H9 (cell line): Measurements from ENCODE around the gene TMC2. TPM values are rescaled to one million over a fixed set of nuclear protein-coding genes. Genes with fewer than 3 reads are reported as not detected.

Source experiments
- DNase-seq: peaks from one replicate; pipeline ENCODE4 v3.0.0-alpha.2; 2017
- H2AFZ ChIP-seq: one replicate; pipeline ENCODE4 v1.6.1; 2013; ENCODE audit warnings: mild to moderate bottlenecking, low read length, control low read depth, moderate library complexity
- H2AK5ac ChIP-seq: 2 replicates; pipeline ENCODE4 v1.6.1; 2013; ENCODE audit warnings: low read length, control low read depth, mixed read lengths; ENCODE audit not compliant: insufficient read length
- H2BK120ac ChIP-seq: one replicate; pipeline ENCODE4 v1.6.1; 2013; ENCODE audit warnings: low read depth, mild to moderate bottlenecking, low read length, control low read depth, inconsistent platforms; ENCODE audit not compliant: poor library complexity, severe bottlenecking
- H2BK12ac ChIP-seq: 2 replicates; pipeline ENCODE4 v1.6.1; 2013; ENCODE audit warnings: low read length, control low read depth, mixed read lengths, low read depth; ENCODE audit not compliant: insufficient read length
- H2BK15ac ChIP-seq: 2 replicates; pipeline ENCODE4 v1.6.1; 2013; ENCODE audit warnings: low read depth, low read length, control low read depth
- H2BK20ac ChIP-seq: one replicate; pipeline ENCODE4 v1.6.1; 2013; ENCODE audit warnings: low read depth, mild to moderate bottlenecking, low read length, control low read depth, inconsistent platforms; ENCODE audit not compliant: poor library complexity, severe bottlenecking
- H2BK5ac ChIP-seq: 2 replicates; pipeline ENCODE4 v1.6.1; 2013; ENCODE audit warnings: low read length, control low read depth, mixed read lengths; ENCODE audit not compliant: insufficient read length
- H3K14ac ChIP-seq: 2 replicates; pipeline ENCODE4 v1.6.1; 2013; ENCODE audit warnings: low read length, control low read depth; ENCODE audit not compliant: insufficient read depth
- H3K18ac ChIP-seq: 2 replicates; pipeline ENCODE4 v1.6.1; 2013; ENCODE audit warnings: low read depth, mild to moderate bottlenecking, mixed read lengths, low read length, control low read depth; ENCODE audit not compliant: insufficient read length
- H3K23ac ChIP-seq: 2 replicates; pipeline ENCODE4 v1.6.1; 2013; ENCODE audit warnings: low read length, control low read depth, mixed read lengths, low read depth; ENCODE audit not compliant: insufficient read length
- H3K23me2 ChIP-seq: 2 replicates; pipeline ENCODE4 v1.6.1; 2013; ENCODE audit warnings: low read depth, mild to moderate bottlenecking, mixed read lengths, low read length, control low read depth; ENCODE audit not compliant: insufficient read length, poor library complexity, severe bottlenecking
- H3K27ac ChIP-seq: 2 replicates; pipeline ENCODE4 v1.5.1; 2013; ENCODE audit warnings: low read length, control low read depth, mixed read lengths, low read depth; ENCODE audit not compliant: insufficient read length
- H3K27me3 ChIP-seq: 2 replicates; pipeline ENCODE4 v1.6.1; 2013; ENCODE audit warnings: low read length, control low read depth, inconsistent platforms; ENCODE audit not compliant: insufficient read depth
- H3K4ac ChIP-seq: 2 replicates; pipeline ENCODE4 v1.6.1; 2013; ENCODE audit warnings: low read depth, mild to moderate bottlenecking, control low read depth, inconsistent platforms, low read length, moderate library complexity
- H3K4me1 ChIP-seq: 2 replicates; pipeline ENCODE4 v1.6.1; 2013; ENCODE audit warnings: low read length, control low read depth, inconsistent platforms; ENCODE audit not compliant: insufficient read depth
- H3K4me2 ChIP-seq: 2 replicates; pipeline ENCODE4 v1.6.1; 2013; ENCODE audit warnings: low read length, control low read depth, mixed read lengths; ENCODE audit not compliant: insufficient read length, insufficient read depth
- H3K56ac ChIP-seq: 2 replicates; pipeline ENCODE4 v1.6.1; 2013; ENCODE audit warnings: low read depth, mild to moderate bottlenecking, mixed read lengths, low read length, control low read depth; ENCODE audit not compliant: insufficient read length
- H3K79me1 ChIP-seq: 2 replicates; pipeline ENCODE4 v1.6.1; 2013; ENCODE audit warnings: low read depth, mild to moderate bottlenecking, moderate library complexity, low read length, control low read depth, inconsistent platforms; ENCODE audit not compliant: insufficient read depth, poor library complexity, severe bottlenecking
- H3K79me2 ChIP-seq: 2 replicates; pipeline ENCODE4 v1.6.1; 2013; ENCODE audit warnings: low read length, control low read depth, inconsistent platforms; ENCODE audit not compliant: insufficient read depth
- H3K9ac ChIP-seq: 2 replicates; pipeline ENCODE4 v1.6.1; 2013; ENCODE audit warnings: low read length, control low read depth, mixed read lengths; ENCODE audit not compliant: insufficient read length; ENCODE audit errors: extremely low read depth
- H3K9me3 ChIP-seq: one replicate; pipeline ENCODE4 v1.6.1; 2013; ENCODE audit warnings: low read depth, low read length, inconsistent platforms; ENCODE audit not compliant: control insufficient read depth
- H3T11ph ChIP-seq: one replicate; pipeline ENCODE4 v1.6.1; 2013; ENCODE audit warnings: mild to moderate bottlenecking, low read length, control low read depth, inconsistent platforms
- H4K20me1 ChIP-seq: one replicate; pipeline ENCODE4 v1.6.1; 2013; ENCODE audit not compliant: control insufficient read depth, insufficient read length, insufficient read depth
- H4K5ac ChIP-seq: 2 replicates; pipeline ENCODE4 v1.6.1; 2013; ENCODE audit warnings: low read depth, mild to moderate bottlenecking, mixed read lengths, low read length, control low read depth; ENCODE audit not compliant: insufficient read length
- H4K8ac ChIP-seq: replicated peaks from 2 replicates; pipeline ENCODE4 v1.6.1; 2013; ENCODE audit warnings: low read length, control low read depth, mixed read lengths, low read depth; ENCODE audit not compliant: insufficient read length
- H4K91ac ChIP-seq: 2 replicates; pipeline ENCODE4 v1.6.1; 2013; ENCODE audit warnings: low read depth, mild to moderate bottlenecking, moderate library complexity, mixed read lengths, low read length, control low read depth; ENCODE audit not compliant: insufficient read length
- H3K27ac Mint-ChIP-seq, 3 experiments: 2 replicates in 2 of 3; 3 replicates in 1 of 3; pipeline ENCODE4 v1.8.0; 2020 to 2021; ENCODE audit warnings: mixed read lengths in 3 of 3, mild to moderate bottlenecking in 1 of 3, moderate library complexity in 1 of 3
- H3K27me3 Mint-ChIP-seq: 2 replicates; pipeline ENCODE4 v1.8.0; 2021; ENCODE audit warnings: low read depth, mild to moderate bottlenecking, moderate library complexity, mixed read lengths
- H3K36me3 Mint-ChIP-seq, 3 experiments: 2 replicates in 2 of 3; 3 replicates in 1 of 3; pipeline ENCODE4 v1.8.0; 2020 to 2021; ENCODE audit warnings: low read depth in 3 of 3, mixed read lengths in 3 of 3; ENCODE audit not compliant: insufficient read depth in 1 of 3
- H3K4me1 Mint-ChIP-seq, 2 experiments: 2 replicates each; pipeline ENCODE4 v1.8.0; 2020; ENCODE audit warnings: mixed read lengths in 2 of 2
- H3K4me3 Mint-ChIP-seq, 2 experiments: 2 replicates in 1 of 2; 3 replicates in 1 of 2; pipeline ENCODE4 v1.8.0; 2020 to 2021; ENCODE audit warnings: mild to moderate bottlenecking in 2 of 2, mixed read lengths in 2 of 2, moderate library complexity in 1 of 2
- H3K9me3 Mint-ChIP-seq, 2 experiments: 2 replicates in 1 of 2; 3 replicates in 1 of 2; pipeline ENCODE4 v1.8.0; 2020; ENCODE audit warnings: mild to moderate bottlenecking in 2 of 2, mixed read lengths in 2 of 2, moderate library complexity in 1 of 2
- CTCF ChIP-seq: fragments of 200-600 bp; sonication (generic); conservative IDR thresholded peaks from 3 replicates; pipeline ENCODE4 v1.8.0; 2021; ENCODE audit warnings: antibody characterized with exemption, mild to moderate bottlenecking
- WGBS: extraction: QIAGEN DNeasy Blood & Tissue Kit; methylation state at CpG from one replicate; pipeline ENCODE4 v1.1.7; 2013; ENCODE audit warnings: missing lambda C conversion rate, low lambda C conversion rate, mixed read lengths; ENCODE audit not compliant: insufficient read length; ENCODE audit errors: extremely low coverage; 5-methylcytosine and 5-hydroxymethylcytosine counted together
- total RNA-seq: library from RNA; stranded (reverse); gene quantifications from 2 replicates; pipeline ENCODE4 v1.2.1, GENCODE V29; 2021

The TMC2 gene
- total RNA-seq, 1 experiment from 2014 or later = not detected

GRCh38 chr20:2528671-2529271 is 7.6 kb upstream of the TMC2 start:
- Histone ChIP-seq H2AK5ac (no peak overlapping the region), H3K4me1 (no peaks in the 10 kb centered on the region), H2BK12ac (no peak overlapping the region), H3K4ac (no peak overlapping the region), H2AFZ (no peak overlapping the region), H3K56ac (no peak overlapping the region), H3K23ac (no peak overlapping the region), H2BK5ac (no peak overlapping the region), H3K9ac (no peak overlapping the region), H3K27ac (no peak overlapping the region), H3K18ac (no peak overlapping the region), H2BK15ac (no peak overlapping the region), H4K91ac (no peak overlapping the region), H3K9me3 (no peaks in the 10 kb centered on the region), H3K4me2 (no peak overlapping the region), H3K23me2 (peaks cover 6% of the 10 kb centered on the region), H2BK20ac (no peak overlapping the region), H4K8ac (no peak overlapping the region), H4K5ac (no peak overlapping the region), H3K14ac (no peak overlapping the region), H3K79me1 (no peaks in the 10 kb centered on the region), H3K27me3 (peaks cover 14% of the 10 kb centered on the region), H2BK120ac (no peak overlapping the region), H4K20me1 (no peaks in the 10 kb centered on the region), H3K79me2 (no peaks in the 10 kb centered on the region), H3T11ph (no peak overlapping the region)
- DNase-seq = no peak
- no CpG with 5 or more reads among the region's 10 CpGs for WGBS
- no peaks in the 10 kb centered on the region for H3K9me3 Mint-ChIP-seq
- no peak for TF ChIP-seq CTCF
- no peak overlapping the region for H3K27ac Mint-ChIP-seq
- H3K4me1 Mint-ChIP-seq = peaks cover 5 to 6% of the 10 kb centered on the region in 2 experiments
- no peaks in the 10 kb centered on the region for H3K36me3 Mint-ChIP-seq
- H3K27me3 Mint-ChIP-seq = peaks cover 91% of the 10 kb centered on the region
- H3K4me3 Mint-ChIP-seq = no peak overlapping the region
